Right forelimb (tissue), 1 donor: Measurements from ENCODE around the gene MCM9.

Source experiments
- DNase-seq: peaks from one replicate; pipeline ENCODE4 v3.0.0-alpha.2; 2018

Gene MCM9

DNA sequence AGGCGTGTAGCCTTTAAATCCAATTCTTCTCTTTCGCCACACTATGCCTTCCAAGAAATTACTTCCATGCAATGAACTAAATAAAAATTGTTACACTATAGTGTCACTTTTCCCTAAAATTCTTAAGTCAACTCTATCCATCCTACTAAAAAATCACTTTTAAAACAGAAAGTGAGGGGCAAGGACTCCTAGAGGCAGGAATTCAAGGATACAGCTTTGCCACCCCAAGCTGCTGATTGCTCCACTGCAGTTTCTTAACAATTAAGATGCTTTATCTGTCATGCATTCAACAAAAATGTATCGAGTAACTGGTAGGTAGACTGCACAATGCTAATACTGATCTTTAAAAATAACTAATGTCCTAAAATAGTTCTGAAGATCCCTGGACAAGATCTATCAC lies 4.3 kb downstream of the MCM9 start:
- no peak for DNase-seq

DNA sequence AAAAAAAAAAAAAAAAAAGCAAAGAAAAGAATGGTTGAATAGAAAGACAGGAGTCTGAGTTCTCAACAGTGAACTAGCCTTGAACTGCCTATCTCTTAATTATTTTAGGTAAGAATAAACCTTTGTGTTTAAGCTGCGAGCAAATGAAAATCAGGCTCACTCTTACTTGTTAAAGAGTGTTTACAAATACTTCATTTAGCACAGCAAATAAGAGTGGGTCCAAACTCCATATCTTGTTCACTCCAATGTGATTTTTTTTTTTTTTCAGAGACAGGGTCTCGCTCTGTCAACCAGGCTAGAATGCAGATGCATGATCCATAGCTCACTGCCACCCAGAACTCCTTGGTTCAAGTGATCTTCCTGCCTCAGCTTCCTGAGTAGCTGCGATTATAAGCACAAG lies 11.9 kb downstream of the MCM9 start:
- no peak for DNase-seq

DNA sequence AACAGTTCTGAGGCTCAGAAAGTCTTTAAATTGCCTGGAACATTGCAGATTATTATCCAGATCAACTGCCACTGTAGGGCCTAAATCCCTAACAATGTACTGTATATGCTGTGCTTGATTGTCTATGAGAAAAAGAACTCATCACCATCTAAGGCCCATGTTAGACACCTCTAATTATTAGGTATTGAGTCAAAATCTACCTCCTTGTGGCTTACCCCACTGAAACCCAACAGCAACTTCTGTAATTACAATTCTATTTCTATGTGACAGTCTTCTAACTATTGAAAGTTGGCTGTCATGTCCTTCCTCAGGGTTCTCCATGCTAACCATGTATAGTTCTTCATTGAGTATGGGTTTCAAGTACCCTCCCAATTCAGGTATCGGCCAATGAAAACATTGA lies 13.9 kb downstream of the MCM9 start:
- no peak for DNase-seq

- no peak for DNase-seq
These were observed 16.6 kb downstream of the MCM9 start for GRCh38 chr6:118918329-118918725.

- no peak for DNase-seq
These were observed 17.2 kb downstream of the MCM9 start for GRCh38 chr6:118917546-118918328.

DNA sequence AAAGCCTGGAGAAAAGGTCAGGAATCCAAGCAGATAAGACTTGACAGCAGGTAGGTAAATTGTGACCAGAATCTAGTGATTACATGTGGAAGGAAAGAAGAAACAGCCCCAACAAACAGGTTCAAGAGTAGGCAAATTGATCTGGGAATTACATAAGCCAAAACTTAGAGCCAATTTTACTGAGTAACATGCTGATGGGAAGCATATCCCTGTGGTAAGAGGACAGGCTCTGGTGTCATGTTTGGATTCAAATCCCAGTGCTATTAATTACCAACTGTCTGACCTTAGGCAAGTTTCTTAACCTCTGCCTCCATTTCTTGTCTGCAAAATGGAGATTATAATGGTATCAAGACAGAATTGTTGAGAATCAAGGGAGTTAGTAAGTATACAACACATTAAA lies 20.4 kb downstream of the MCM9 start:
- DNase-seq, result no peak

DNA sequence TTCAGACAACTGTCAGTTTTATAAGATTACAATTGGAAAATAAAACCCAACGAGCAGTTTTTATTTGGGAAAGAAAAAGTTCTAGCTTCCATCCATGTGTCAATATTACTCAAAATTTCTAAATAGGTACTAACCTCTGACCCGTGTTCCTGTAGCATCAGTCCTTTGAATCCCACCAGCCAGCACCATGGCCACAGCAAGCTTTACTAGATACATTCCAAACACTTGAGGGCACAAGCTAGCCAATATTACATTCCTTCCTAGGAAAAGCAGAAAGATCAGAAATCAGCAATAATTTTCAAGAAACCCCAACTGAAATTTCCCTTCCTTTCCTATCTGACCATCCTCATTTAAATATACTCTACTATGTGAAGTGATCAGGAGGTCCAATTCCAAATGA lies 21.8 kb downstream of the MCM9 start:
- DNase-seq, result no peak

GRCh38 chr6:118912646-118913045 lies 22.3 kb downstream of the MCM9 start:
- DNase-seq, result no peak

GRCh38 chr6:118908441-118908840 lies 26.5 kb downstream of the MCM9 start:
- DNase-seq, result no peak

DNA sequence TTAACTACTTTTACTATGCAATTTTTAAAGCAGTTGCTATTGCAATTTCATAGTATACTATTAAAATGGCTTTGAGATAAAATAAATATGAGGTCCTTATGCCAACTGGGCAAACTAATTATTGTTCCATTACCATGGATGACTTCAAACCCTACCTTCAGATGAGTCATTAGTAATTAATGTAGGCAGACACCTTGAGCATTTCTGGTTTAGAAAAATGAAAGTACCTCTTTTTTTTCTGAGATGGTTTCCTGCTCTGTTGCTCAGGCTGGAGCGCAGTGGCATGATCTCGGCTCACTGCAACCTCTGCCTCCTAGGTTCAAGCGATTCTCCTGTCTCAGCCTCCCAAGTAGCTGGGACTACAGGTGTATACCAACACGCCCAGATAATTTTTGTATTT lies 29.1 kb downstream of the MCM9 start:
- DNase-seq, result no peak

DNA sequence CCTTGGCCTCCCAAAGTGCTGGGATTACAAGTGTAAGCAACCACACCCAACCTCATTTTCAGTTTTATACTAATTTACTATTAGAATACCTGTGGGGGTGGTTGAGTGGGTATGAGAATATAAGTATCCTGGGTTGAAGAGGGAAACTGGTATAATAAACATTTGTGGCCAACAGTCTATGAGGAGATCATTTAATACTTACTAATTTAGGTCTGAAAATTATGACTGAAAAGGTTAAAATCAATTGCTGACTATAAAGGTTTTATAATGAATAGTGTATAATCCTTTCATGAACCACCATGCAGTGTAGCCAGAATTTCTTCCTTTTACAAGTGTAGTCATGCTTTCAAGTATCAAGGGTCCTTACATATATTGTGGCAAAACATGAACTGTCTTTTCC lies 29.9 kb downstream of the MCM9 start:
- DNase-seq, result no peak

DNA sequence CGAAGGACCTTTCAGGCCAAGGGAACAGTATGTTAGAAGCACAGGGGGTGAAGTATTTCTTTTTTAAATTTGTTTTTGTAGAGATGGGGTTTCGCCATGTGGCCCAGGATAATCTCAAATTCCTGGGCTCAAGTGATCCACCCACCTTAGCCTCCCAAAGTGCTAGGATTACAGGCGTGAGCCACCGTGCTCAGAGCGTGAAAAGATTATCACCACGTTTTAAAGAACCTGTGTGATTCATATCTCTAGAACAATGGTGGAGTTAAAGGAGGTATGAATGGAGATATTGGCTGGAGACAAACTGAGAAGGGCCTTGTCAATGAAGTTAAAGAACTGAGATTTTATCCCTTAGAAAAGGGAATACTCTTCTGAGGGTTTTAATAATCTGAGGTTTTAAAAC lies 31.3 kb downstream of the MCM9 start:
- no peak for DNase-seq

GRCh38 chr6:118903138-118903537 lies 31.8 kb downstream of the MCM9 start:
- DNase-seq, result no peak

DNA sequence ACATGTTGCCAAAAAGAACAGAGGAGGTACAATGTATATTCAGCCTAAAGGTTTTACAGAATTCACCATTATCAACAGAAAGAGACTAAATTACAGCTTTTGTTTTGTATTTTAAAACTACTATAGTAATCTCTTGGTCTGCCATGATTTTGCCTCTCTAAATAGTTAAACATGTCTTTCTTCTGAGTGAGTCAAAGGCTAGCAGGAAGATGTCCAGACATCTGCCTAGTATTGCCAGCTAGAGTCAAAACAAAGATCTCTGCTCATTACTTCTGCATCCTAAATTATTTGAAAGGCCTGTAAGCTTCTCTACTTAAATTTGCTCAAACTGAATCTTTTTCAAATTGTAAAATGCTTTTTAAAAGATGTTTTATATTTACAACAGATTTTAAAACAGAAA lies 32.2 kb downstream of the MCM9 start:
- DNase-seq, result no peak

- DNase-seq, result no peak
These were observed 35.0 kb downstream of the MCM9 start for GRCh38 chr6:118899948-118900347.

DNA sequence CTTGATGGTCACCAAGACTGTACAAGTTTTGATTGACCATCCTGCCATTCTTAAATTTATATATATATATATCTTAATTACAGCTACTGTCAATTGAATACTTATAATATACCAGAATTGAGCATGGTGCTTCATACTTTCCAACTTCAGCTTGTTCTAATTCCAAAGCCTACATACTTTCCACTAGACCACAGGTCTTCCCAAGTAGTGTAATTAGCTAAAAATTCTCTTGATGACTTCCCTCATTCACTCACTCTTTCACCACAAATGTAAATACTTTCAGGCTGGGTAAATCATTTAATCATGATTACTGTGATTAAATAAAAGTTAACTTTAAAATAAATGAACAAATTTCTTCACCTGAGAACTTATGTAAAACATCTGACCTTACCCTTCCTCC lies 37.6 kb downstream of the MCM9 start:
- no peak for DNase-seq

DNA sequence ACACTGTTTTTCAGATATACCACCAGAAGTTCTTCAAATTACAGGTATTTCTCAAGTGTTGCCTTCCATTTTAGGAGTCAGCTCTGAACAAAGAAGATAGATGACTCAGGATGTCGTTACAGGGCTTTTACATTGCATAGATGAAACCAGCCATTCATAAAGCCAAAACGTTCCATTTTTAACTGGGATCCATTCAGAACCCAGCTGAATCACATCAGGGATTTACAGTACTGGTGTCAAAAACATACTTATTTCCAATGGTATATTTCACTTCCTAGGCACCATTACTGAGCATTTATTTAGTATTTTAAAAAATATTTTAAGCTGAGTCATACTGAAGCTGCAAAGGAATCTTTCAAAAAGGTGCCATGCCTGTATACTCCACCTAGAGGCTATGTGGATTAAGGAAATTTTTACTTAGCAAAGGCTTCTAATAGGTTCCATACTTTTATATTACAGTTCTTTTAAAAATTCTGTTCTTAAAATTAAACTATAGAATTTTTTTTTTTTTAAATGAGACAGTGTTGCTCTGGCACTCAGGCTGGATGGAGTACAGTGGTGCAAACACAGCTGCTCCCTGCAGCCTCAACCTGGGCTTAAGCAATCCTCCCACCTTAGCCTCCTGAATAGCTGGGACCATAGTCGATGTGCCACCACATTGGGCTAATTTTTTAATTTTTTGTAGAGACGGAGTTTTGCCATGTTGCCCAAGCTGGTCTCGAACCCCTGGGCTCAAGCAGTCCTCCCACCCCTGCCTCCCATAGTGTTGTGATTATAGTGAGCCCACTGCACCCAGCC lies 38.4 kb downstream of the MCM9 start:
- DNase-seq, result no peak

- no peak for DNase-seq
These were observed 39.1 kb downstream of the MCM9 start for GRCh38 chr6:118895859-118896258.

- no peak for DNase-seq
These were observed 39.7 kb downstream of the MCM9 start for GRCh38 chr6:118895261-118895560.

DNA sequence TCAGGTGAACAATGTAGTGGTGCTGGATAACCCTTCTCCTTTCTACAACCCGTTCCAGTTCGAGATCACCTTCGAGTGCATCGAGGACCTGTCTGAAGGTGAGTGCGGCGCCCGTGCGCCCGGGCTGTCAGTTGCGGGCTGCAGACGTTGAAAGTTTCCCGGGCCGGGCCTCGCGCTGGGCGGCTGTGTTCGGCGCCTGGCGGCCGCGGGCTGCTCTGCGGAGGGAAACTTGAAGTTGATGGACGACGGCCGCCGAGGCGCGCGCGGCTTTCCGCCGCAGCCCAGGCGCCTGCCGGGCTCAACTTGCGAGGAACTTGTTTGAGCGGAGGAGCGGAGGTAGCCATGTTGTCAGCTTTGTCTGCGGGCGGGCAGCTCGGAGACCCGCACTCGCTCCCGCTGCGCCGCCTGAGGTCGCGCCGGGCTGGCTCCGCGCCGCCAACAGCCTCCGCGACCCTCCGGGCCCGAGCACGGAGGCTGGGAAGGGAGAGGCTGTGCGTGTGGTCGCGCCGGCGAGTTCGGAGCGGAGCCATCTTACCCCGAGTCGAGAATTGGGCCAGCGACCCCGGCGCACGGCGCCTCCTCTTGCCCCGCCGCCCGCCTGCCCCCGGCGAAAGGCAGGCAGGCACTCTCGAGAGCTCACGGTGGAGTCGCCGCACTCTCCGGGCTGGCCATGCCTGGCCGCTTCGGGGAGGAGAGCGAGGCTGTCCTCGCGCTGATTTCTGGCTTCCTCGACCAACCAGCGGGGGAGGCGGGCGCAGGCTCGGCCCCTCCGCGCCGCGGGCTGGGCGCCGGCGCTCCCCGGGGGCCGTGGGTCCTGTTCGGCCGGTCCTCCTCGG lies 40.3 kb downstream of the MCM9 start:
- peak; percentile 76 for DNase-seq

DNA sequence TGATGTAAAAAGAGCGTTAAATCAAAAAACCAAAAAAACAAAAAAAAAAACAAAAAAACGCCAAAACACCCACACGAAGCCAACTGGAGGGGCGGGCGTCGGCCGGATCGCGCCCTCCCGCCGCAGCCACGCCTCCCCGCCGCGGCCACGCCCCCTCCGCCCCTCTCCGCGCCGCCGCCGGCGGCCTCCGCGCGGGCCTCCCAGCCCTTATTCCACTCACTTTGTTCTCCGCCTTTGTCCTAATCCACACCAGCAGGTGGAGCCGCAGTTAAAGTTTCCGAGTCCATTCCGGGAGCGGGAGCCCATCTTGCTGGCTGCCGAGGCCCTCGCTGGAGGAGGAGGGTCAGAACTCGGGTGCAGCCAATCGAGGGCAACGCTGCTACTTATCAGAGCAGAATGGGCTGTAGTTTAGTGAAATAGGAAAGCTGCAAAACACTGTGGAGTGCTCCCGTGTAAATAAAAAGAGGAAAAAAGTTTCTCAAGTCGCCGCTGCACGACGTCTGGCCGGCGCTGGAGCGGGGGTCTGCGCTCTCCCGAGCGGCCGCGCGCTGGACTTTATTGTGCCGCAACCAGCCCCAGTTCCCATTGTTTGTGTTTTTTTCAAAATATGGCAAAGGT lies 41.0 kb downstream of the MCM9 start, which contains the start of gene ASF1A:
TSS of gene ASF1A (plus strand) at position 346 of the 618 bp plus-strand sequence. CDS start at position 608, 262 bp downstream.
- DNase-seq, result peak; percentile 97

DNA sequence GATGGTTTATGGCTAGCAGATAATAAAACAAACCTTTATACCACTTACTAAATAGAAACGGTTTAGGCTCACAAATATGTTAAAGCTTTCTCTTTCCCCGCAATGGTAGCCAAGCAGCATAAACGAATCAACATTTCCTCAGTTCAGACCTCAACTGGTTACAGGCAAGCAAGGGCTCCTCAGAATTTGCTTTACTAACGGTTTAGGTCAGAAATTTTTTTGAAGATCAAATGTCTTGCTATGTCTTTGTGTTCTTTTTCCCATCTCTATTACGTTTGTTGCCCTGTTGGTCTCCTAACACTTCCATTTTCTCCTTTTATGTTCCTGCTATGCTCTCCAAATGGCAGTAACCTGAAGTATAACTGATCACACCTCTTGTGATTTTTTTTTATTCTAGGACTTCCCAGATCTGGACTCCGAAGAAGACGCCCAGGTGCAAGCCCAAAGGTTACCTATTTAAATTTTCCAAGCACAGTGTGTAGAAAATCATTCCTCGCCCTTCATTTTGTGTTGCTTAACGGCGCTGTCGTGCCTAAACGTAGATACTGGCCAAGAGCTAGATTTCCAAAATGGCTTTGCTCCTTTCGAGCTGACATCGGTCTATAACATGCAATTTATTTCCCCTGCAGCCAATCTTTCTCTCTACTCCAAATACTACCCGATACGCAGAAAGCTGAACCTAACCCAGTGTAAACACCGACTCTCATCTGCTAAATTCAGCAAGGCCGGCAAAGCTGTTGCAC lies 41.7 kb downstream of the MCM9 start:
- DNase-seq, result no peak
